ENCODE measurements around the gene JUN.

JUN gene

GRCh38 chr1:58829866-58830265, 46.0 kb upstream of the JUN start:
- TF ChIP-seq CEBPB (IDR thresholded peaks at IDR 0.05) (no peak), TEAD4 (IDR thresholded peaks at IDR 0.05) (no peak; the same call in 1 of the 2 replicates), USF1 (IDR thresholded peaks at IDR 0.05) (no peak), TAF1 (IDR thresholded peaks at IDR 0.05; ENCODE audit: low read depth) (no peak), EGR1 (IDR thresholded peaks at IDR 0.05) (no peak), ZBTB7A (IDR thresholded peaks at IDR 0.05; ENCODE audit: low read depth) (no peak), TCF12 (IDR thresholded peaks at IDR 0.05; ENCODE audit: low read depth) (no peak), MAX (IDR thresholded peaks at IDR 0.05) (no peak), NFIC (IDR thresholded peaks at IDR 0.05) (no peak), YY1 (IDR thresholded peaks at IDR 0.05; ENCODE audit: low read depth) (no peak), FOXM1 (IDR thresholded peaks at IDR 0.05; ENCODE audit: borderline replicate concordance, low read depth) (no peak), REST (IDR thresholded peaks at IDR 0.05; ENCODE audit: low read depth) (no peak), CREB1 (IDR thresholded peaks at IDR 0.05; ENCODE audit: low read depth) (no peak), EP300 (IDR thresholded peaks at IDR 0.05; ENCODE audit: borderline replicate concordance) (no peak), RAD21 (IDR thresholded peaks at IDR 0.05; ENCODE audit: low read depth) (no peak)

- no peak for TF ChIP-seq CREB1 (IDR thresholded peaks at IDR 0.05; ENCODE audit: low read depth)
- no peak for TF ChIP-seq YY1 (IDR thresholded peaks at IDR 0.05; ENCODE audit: low read depth)
- TF ChIP-seq ZBTB7A (IDR thresholded peaks at IDR 0.05; ENCODE audit: low read depth) = no peak
Observed at GRCh38 chr1:58827298-58827697, 43.5 kb upstream of the JUN start.

- TF ChIP-seq EP300 (IDR thresholded peaks at IDR 0.05; ENCODE audit: borderline replicate concordance) (peak; percentile 86), TAF1 (IDR thresholded peaks at IDR 0.05; ENCODE audit: low read depth) (no peak), MAX (IDR thresholded peaks at IDR 0.05) (no peak), TEAD4 (IDR thresholded peaks at IDR 0.05) (peak; percentile 68), REST (IDR thresholded peaks at IDR 0.05; ENCODE audit: low read depth) (no peak), RAD21 (IDR thresholded peaks at IDR 0.05; ENCODE audit: low read depth) (0 out of 2 replicates have a peak, but pooled peaks have one; percentile 30), TCF12 (IDR thresholded peaks at IDR 0.05; ENCODE audit: low read depth) (peak; percentile 92), NFIC (IDR thresholded peaks at IDR 0.05) (peak; percentile 95), FOXM1 (IDR thresholded peaks at IDR 0.05; ENCODE audit: borderline replicate concordance, low read depth) (peak; percentile 68), USF1 (IDR thresholded peaks at IDR 0.05) (no peak)
Observed at GRCh38 chr1:58824753-58825389, 41.0 kb upstream of the JUN start.

- TF ChIP-seq RAD21 (IDR thresholded peaks at IDR 0.05; ENCODE audit: low read depth) (no peak), EP300 (IDR thresholded peaks at IDR 0.05; ENCODE audit: borderline replicate concordance) (no peak), REST (IDR thresholded peaks at IDR 0.05; ENCODE audit: low read depth) (no peak), TAF1 (IDR thresholded peaks at IDR 0.05; ENCODE audit: low read depth) (no peak), EGR1 (IDR thresholded peaks at IDR 0.05) (no peak), MAX (IDR thresholded peaks at IDR 0.05) (no peak), TCF12 (IDR thresholded peaks at IDR 0.05; ENCODE audit: low read depth) (no peak), ZBTB7A (IDR thresholded peaks at IDR 0.05; ENCODE audit: low read depth) (no peak), CEBPB (IDR thresholded peaks at IDR 0.05) (no peak), TEAD4 (IDR thresholded peaks at IDR 0.05) (no peak), USF1 (IDR thresholded peaks at IDR 0.05) (no peak)
Observed at GRCh38 chr1:58823481-58824010, 39.7 kb upstream of the JUN start.

Data from Ishikawa (cell line).